Measurements from ENCODE around the gene SH3YL1.
A peak's percentile ranks its signal among the peaks of the same experiment; 100 is the strongest.

SH3YL1 gene, protein sequence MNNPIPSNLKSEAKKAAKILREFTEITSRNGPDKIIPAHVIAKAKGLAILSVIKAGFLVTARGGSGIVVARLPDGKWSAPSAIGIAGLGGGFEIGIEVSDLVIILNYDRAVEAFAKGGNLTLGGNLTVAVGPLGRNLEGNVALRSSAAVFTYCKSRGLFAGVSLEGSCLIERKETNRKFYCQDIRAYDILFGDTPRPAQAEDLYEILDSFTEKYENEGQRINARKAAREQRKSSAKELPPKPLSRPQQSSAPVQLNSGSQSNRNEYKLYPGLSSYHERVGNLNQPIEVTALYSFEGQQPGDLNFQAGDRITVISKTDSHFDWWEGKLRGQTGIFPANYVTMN

DNA sequence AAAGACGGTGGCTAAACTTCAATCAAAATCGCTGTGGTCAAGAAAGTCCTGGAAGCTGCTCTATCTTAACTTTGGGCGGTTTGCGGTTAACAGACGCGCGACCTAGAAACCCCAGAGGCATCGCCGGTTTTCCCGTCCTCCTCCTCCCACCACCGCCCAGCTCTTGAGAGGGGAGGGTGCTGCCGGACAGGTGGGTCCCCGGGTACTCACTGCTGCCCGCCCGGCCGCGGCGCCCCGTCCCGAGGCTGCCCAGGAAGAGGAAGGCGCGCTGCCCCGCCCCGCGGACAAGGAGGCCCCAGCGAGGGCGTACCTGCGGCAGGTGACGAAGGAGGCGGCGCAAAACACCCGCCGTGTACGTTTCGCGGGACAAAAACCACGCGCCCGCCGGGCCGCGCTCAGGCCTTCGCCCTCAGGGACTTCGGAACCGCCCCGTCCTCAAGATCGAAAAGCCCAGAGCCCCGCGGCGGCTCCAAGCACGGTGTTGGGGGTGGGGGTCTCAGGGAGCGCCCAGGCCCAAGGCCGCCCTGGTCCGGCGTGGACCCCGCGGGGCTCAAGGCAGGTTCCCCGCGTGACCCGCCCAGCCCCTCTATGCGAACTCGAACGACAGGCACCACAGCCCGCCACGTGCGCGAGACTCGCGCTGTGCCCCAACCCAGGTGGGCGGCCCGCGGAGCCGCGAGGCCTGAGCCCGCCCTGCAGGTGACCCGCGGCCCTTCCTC, at the start of gene SH3YL1:
TSS of gene SH3YL1 (minus strand) at position 259 of the 719 bp plus-strand sequence. CDS start at position 211, 48 bp downstream.
- DNase-seq (ENCODE audit: low spot score) = no peak

DNA sequence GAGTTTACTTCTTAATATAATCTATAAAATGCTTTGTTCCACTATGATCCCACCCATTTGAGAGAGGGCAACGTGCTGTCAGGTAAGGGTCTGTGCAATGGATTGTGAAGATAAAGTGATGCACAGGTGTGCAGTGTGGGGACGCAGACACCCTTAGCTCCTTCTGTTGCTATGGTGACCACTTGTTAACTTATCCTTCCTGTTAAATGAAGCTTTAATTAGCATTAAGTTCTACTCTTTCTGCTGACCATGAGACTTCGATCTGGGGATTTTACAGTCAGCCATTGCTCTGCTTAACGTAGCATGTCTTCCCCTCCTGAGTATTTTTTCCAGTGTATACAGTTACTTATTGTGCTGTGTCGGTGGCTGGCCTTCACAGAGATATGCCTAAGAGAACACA, 47.2 kb upstream of the SH3YL1 start:
- no peak for DNase-seq (ENCODE audit: low spot score)

DNA sequence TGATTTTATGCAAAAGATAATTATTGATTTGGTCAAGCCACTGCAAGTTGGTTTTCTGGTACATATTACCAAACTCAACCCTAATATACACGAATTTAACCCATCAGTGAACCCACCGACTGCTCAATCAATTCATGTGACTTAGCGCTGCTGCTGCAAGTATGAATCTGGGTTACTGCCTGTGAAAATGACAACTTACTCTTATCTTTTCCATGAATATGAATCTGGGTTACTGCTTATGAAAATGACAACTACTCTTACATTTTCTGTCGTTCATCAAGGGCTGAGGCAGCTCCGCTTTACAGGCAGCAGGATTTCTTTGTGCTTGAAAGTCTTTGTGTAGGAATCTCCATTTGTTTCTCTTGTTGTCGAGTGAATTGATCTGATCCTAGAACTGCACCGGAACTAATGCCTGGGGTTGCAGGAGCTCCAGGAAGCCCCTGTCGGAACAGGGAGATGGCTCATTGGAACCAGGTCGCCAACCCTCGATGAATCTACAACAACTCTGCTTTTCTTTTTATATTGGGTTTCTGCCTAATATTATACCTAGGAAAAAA, 46.2 kb upstream of the SH3YL1 start:
- DNase-seq (ENCODE audit: low spot score) = no peak

DNA sequence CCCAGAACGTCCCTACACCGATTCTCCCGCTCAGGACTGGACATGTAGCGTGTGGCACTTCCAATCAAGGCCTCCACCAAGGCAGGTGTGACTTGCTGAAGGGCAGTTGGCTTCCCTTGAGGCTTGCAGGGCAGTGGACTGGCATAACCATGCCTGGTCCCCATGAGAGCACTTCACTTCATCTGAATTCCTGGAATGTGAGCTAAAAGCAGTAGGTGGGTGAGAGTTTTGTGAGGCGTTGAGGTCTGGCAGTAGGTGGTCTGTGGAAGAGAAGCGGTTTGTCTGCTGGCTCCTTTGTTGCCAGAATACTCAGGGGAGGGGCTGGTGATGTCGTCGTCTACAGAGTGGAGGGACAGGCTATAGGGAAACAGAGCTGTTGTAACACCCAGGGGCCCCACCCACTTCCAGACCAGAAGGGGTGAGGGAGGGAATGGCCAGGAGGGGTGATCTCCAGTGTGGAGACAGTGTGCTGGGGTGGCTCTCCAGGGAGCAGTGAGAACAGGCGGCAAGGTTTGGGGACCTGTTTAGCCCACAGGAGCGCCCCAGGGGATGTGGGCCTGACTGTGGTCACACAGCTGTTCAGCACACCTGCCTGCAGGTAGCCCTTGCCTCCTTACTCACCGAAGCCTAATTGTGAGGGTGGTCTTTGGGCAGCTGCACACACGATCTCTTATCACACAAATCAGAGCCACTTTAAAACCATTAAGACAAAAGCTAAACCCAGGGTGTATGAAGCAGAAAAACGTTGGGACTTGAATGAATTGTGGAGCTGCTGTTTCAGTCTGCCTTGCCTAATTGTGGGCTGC, 45.5 kb upstream of the SH3YL1 start:
- no peak for DNase-seq (ENCODE audit: low spot score)

DNA sequence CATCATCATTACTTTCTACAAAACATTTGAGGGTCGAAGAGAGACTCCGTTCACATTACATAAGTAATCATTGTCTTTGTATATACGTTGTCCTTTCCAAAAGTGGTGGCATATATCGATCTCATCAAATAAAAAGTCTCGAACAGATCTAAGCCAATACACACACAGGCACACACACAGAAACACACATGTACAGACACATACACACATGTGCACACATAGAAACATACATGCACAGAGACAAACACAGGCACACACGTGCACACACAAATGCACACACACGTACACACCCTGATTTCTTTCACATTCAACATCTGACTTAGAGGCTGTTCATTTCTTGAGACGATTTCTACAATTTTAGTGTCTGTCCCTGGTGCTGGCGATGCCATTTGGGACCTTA, 41.5 kb upstream of the SH3YL1 start:
- DNase-seq (ENCODE audit: low spot score) = no peak

DNA sequence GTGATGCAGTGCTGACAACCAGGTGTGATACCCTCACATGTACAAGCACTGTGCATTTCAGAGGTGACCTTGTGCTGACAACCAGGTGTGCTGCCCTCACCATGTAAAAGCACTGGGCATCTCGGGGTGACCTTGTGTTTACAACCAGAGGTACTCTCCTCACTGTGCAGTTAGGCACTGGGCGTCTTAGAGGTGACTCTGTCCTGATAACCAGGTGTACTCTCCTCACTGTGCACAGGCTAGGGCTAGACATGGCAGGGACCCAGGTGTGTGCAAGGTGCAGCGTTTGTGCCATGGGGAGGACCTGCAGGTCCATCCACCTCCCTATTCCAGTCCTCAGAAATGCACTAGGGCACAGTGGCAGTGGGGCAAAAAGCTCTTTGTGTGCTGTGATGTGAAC, 32.5 kb upstream of the SH3YL1 start:
- no peak for DNase-seq (ENCODE audit: low spot score)

DNA sequence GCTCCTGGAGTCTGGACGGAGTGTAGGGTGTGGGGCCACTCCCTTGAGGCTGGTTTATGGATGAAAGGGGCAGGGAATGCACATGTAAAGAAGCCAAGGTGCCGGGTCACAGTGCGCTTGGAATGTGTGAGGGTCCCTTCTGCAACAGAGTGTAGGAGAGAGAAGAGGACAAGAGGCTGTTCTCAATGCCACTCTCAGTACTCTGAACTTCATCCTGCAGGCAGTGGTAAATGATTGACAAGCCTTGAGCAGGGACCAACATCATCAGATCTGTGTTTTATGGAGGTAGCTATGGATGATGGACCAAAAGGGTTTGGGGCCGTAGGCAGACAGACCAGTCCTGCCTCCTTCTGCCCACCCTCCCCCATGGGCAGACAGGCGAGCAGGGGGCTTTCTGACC, 31.3 kb upstream of the SH3YL1 start:
- no peak for DNase-seq (ENCODE audit: low spot score)

DNA sequence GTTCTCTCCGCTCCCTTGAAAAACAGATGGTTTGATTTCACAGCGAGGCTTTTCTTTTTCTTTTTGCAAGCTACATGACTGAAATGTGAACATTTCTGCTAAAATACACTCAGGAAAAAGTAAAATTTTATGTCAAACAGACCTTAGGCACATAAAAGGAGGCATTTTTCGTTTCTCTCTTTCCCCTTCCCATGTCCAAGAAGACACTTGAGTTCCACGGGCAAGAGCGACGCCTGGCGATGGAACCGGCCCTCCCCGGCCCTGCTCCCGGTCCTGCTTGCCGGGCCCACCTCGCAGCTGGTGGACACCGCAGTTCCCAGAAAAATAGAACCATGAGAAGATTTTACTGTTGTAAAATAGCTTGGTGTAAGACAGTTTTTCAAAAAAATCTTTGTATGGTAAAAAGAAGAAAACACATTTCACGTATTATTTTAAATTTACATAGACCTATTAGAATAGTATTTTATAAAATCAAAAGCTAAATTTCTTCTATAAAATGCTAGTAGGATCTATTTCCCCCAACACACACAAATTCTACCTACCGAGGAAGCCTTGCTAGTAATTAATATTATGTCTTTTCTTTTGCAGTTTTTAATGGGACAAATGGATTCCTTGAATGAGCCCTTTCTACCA, 26.4 kb upstream of the SH3YL1 start:
- peak; percentile 90 for DNase-seq (ENCODE audit: low spot score)

DNA sequence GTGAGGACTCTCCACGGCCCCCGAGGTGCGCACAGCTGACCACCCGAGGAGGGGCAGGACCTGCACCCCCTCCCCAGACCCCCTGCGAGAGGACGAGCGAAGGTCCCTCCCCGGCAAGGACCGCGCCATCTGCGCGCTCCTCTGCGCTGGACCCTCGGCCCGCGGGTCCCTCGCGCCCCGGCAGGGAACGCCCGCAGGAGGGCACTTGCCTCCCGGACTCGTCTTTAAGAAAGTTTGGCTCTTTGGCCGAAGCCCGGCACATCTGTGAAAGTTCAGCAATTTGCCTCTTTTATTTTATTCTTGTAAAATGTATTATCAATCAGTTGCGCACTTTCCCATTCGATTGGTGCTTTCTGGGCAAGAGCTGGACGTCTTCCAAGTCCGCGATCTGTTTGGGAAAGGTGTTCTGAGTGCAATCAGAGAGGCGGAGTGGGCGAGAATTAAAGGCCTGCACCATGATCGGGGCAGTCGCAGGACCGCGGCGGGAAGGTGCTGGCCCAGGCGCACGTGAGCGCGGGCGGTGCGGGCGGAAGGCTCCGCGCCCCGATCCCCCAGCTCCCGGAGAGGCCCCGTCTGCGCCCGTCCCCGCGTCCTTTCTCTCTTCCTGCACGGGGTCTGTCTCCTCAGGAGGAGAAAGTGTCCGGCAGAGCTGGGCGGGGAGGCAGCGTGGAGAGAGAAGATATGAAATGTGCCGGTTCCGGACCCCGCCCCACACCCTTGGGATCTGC, 25.7 kb upstream of the SH3YL1 start:
- DNase-seq (ENCODE audit: low spot score) = peak; percentile 25

DNA sequence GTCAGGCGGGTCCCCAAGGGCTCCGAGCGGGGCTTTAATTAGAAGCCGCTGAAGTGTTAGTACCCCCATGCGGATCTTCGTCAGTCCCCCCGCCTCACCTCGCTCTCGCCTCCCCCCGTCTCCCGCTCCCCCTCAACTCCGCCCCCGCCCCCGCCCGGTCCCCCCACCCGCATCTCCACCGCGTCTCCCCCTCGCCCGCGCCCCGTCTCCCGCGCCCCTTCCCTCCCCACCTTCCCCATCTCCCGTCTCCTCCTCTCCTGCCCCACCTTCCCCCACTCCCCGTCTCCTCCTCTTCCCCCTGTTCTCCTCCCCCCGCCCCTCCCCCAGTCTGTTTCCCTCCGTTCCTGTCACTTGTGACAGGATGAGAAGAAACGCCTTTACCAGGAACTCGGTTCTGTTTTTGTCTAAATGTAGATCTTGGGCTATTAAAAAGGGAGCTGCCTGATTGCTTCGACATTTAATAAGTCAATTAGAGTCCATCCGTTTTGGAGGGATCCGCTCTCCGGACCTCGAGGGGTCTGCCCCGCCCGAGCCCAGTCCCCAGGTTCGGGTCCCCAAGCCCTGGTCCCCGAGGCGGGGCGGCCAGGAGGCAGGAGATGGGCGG, 25.0 kb upstream of the SH3YL1 start:
- DNase-seq (ENCODE audit: low spot score) = no peak

DNA sequence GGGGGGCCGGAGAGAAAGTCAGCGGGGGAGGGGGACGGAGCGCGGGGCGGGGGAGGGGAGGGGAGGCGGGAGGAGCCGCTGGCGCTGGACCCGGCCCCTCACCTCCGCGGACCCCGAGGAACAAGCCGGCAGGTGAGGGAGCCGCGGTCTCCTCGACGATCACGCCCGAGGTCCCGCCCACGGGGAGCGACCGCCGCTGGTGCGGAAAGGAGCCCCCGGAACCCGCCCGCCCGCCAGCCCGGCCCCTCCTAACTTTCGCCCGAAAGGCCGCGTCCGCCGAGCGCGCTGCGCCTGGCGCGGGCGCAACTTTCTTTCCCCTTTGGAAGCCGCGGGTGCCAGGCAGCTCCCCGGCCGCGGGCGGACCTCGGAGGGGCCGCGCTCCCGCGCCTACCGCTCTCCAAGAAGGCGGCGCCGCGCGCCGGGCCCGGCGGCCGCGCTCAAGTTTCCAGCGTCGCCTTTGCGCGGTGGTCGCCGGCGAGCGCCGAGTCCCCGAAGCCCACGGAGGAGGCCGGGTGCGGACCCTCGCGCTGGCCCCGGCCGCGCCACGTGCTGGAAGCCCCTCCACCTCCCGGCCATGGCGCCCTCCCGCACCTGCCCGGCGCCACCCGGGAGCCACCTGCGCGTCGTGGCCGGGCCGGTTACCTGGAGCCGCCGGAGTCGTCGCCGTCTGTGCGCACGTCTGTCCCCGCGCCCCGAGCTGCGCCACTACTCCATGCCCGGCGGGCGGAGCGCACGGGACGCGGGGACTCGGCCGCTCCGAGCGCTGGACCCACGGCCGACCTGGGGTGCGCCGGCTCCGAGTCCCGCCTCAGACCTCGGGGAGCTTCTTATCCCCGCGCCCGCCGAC, 24.3 kb upstream of the SH3YL1 start, which contains the start of gene ALKAL2:
TSS of gene ALKAL2 (minus strand) at position 181 of the 847 bp plus-strand sequence. CDS start 256 bp downstream, outside the sequence.
- no peak for DNase-seq (ENCODE audit: low spot score)

DNA sequence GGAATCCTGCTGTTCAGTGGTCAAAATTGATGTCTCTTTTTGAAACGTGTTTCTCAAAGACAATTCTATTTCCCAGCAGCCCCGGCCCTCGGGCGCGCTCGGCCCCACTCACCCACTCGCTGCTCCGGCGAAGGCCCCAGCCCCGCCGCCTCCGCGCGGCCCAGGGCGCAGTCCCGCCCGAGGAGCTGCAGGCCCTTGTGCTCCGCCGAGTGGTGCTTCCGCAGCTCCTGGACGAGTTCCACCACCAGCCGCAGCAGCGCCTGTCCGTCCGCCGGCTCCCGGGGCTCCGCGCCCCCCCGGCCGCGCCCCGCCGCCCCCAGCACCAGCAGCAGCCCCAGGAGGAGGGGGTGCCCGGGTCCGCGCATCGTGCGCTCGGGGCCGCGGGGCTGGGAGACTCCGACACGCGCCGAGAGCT, 23.6 kb upstream of the SH3YL1 start:
- DNase-seq (ENCODE audit: low spot score) = no peak

DNA sequence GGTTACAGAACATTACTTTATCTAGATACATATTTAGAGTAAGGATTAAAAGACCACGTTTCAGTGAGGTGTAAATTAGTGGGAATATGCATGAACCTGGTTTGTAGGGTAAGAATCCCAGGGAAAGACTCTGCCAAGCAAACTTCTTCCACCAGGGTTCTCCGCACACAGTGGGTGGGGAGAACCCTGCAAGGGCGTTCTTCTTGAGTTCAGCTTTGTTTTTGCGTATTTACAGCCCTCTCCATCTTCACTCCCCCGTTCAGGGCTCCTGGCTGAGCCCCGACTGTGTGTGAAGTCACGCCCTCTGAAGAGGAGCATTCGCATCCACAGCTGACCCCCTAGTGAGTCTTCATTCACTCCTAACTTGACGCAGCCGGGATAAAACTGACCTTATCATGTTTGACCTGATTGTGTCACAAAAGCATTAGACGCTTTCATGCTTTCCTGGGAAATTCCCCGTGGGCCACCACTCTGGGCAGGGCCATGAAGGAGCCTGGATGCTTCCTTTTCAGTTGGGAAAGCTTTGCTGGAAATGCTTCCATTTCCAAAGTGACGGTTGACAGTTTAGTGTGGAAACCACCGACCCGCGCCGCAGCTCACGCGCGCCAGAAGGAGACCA, 23.1 kb upstream of the SH3YL1 start:
- no peak for DNase-seq (ENCODE audit: low spot score)

DNA sequence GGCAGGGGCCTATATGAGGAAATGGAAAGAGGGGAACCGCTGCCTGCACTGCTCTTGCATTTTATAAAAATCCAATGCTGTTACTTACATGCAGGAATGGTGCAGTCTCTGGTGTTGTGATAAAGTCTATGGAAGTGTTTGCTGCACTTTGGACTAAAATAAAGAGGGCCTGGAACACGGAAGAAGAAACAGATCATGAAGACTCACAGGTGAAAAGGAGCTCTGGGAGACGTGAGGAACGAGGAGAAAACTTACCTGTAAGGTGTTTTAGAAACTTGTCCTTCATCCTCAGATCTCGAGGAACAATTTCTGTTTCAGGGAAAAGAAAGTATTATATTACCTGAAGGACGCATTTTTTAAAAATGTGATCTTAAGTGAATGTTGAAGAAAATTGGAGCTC, 22.2 kb upstream of the SH3YL1 start:
- DNase-seq (ENCODE audit: low spot score) = no peak

DNA sequence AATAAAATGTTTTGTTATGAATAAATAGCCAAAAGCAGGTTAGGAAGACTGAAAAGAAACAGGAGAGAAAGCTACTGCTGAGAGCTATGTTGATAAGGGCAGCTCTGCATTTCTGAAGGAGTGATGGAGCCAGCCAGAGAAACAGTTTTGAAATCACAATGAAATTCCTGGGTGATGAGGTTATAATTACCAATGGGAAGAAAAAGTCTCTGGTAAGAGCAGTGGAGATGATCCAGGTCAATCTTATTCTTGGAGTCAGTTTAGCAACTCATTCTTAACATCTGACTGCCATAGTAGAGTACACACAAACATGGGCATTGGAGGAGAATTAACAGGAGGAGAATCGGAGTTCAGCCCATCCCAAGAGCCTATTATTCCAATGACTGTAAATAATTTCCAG, 21.7 kb upstream of the SH3YL1 start:
- no peak for DNase-seq (ENCODE audit: low spot score)

DNA sequence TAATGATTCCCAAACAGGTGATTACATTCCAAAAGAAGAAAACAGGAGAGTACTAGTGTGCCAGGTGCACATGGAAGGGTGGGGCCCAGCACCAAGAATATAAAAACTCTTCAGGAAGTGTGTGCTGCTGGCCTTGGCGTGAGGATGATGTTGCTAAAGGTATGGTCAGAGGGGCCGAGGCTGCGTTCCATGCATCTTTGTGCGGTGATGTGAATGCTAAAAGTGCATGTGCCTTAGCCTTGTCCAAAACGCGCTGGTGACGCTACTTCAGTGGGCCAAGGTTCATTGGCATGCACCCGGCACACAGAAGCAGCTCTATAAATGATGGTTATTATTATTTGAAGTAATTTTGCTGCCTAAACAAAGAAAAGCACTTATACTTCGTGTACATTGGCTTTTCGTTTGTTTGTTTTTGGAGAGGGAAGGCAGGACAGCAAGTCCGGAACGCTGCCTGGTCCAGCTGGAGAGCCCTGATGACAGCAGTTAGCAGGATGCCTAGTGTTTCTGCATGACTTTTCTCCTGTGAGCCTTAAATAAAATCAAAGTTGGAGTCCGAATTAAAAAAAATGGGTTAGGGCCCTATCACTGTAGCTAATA, 21.2 kb upstream of the SH3YL1 start:
- no peak for DNase-seq (ENCODE audit: low spot score)

DNA sequence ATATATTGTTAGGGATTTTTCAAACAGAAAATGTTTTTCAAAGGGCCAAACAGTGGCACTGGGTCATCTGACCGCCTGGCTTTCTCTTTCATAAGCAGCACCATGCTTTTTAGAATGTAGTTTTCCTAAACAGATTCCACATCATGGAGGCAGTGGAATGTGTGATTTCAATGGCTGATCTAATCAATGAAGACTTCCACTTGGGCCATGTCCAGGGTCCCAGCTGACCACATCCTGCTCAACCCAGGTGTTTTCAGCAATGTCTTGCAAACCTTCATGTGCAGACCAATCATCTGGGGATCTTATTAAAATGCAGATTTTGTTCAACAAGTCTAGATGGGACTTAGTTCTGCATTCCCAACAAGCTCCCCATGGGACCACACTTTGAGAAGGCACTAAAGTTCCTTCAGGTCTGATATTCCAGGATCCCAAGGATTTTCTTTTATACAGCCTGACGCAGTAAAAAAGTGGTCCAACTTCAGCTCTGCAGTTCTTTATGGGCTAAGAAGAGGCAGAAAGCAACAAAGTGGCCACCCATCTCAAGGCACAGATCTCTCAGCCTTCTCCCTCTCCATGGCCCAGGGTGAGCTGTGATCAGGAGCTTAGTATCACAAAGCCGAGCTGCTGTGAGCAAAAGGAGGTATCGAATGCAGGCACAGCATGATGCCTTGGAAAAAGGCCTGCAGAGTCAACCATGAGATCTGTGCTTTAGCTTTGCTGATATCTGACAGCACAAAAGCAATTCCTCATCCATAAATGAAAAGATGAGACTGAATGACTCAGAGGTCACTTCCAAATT, 20.4 kb upstream of the SH3YL1 start:
- DNase-seq (ENCODE audit: low spot score) = no peak
